Measurements from ENCODE around the gene EHD1. TPM values are rescaled to one million over a fixed set of nuclear protein-coding genes. Genes with fewer than 3 reads are reported as not detected.
A peak's percentile ranks its signal among the peaks of the same experiment; 100 is the strongest.

Gene EHD1
- total and polyA plus RNA-seq, 9 of the 15 experiments (the other 6 are each of a cell fraction or from before 2014, with no cell fraction given), result 0.46 to 65.0 (median 16.4) TPM

- no peak overlapping the region for H2AFZ ChIP-seq (ENCODE audit: low read depth, low read length)
- H3K4me3 ChIP-seq, result no peak overlapping the region
- no peaks in the 10 kb centered on the region for H3K9me3 ChIP-seq (replicated peaks; ENCODE audit: control insufficient read depth, insufficient read depth, low read depth, low read length)
- 30% methylated on average over 7 of the region's 7 CpGs for WGBS (ENCODE audit: insufficient coverage, low coverage, missing lambda C conversion rate)
- no peak overlapping the region for H3K27ac ChIP-seq (ENCODE audit: extremely low read depth, low read depth, low read length)
- POLR2A ChIA-PET, result interaction anchor here (1.8 kb wide), 1 partner anchor 14 kb away, joined by 4 read pairs; no protein-coding TSS in a partner anchor
- in situ Hi-C loops (cut with MboI), result no loop called here
- CTCF ChIA-PET (ENCODE audit: low intra/inter-chr PET ratio), result no interaction called here
- no peaks in the 10 kb centered on the region for H3K27me3 ChIP-seq (ENCODE audit: control insufficient read depth in 2 of 2, insufficient read depth in 2 of 2, low read length in 2 of 2)
- peaks cover 0 to 15% of the 10 kb centered on the region in 2 experiments; a peak in 2 of 5 replicates for H3K4me1 ChIP-seq (replicated peaks in 1 of 2; ENCODE audit: control insufficient read depth in 2 of 2, insufficient read depth in 2 of 2, low read length in 2 of 2)
- no peaks in the 10 kb centered on the region for H3K36me3 ChIP-seq (ENCODE audit: control insufficient read depth, insufficient read depth, low read length)
- no peaks in the 10 kb centered on the region for H4K20me1 ChIP-seq (replicated peaks; ENCODE audit: control insufficient read depth, insufficient read depth, low read length)
- DNase-seq (ENCODE audit: extremely low read depth in 1 of 4, low spot score in 3 of 4), result peak in 1 of 4 experiments; percentile 24
- TF ChIP-seq FOSL1 (tag; conservative IDR thresholded peaks at IDR 0.05) (peak; percentile 50), CBFA2T3 (IDR thresholded peaks at IDR 0.05) (peak; percentile 47; the same call in 1 of the 2 replicates), ESRRB (CRISPR knock-in tag; IDR thresholded peaks at IDR 0.05; ENCODE audit: borderline replicate concordance) (no peak), E2F5 (CRISPR knock-in tag; IDR thresholded peaks at IDR 0.05) (no peak), RCOR1 (IDR thresholded peaks at IDR 0.05; ENCODE audit: borderline replicate concordance in 1 of 2, low read depth in 2 of 2, low read length in 2 of 2) (peak in 1 of 2 experiments; percentile 78; a peak in 2 of 4 replicates), ATF3 (IDR thresholded peaks at IDR 0.05) (peak; percentile 71), ATF3 (CRISPR knock-in tag; conservative IDR thresholded peaks at IDR 0.05) (no peak), JUND (IDR thresholded peaks at IDR 0.05; ENCODE audit: borderline replicate concordance, low read depth, low read length) (peak; percentile 75; the same call in 1 of the 2 replicates), JUND (tag; IDR thresholded peaks at IDR 0.05; ENCODE audit: borderline replicate concordance, low read depth, low read length) (peak; percentile 49; the same call in 1 of the 3 replicates), PTBP1 (IDR thresholded peaks at IDR 0.05; ENCODE audit: low read depth, low read length) (no peak), DPF2 (IDR thresholded peaks at IDR 0.05) (peak; percentile 52), MEIS2 (IDR thresholded peaks at IDR 0.05; ENCODE audit: partially characterized antibody) (peak; percentile 80), POLR2B (IDR thresholded peaks at IDR 0.05; ENCODE audit: low read depth, partially characterized antibody) (no peak), IFI16 (CRISPR knock-in tag; IDR thresholded peaks at IDR 0.05) (no peak), KDM1A (IDR thresholded peaks at IDR 0.05) (peak; percentile 86 to 87), NFIX (CRISPR knock-in tag; IDR thresholded peaks at IDR 0.05; ENCODE audit: low read depth) (no peak)
- TF ChIP-seq, protein P1, sequence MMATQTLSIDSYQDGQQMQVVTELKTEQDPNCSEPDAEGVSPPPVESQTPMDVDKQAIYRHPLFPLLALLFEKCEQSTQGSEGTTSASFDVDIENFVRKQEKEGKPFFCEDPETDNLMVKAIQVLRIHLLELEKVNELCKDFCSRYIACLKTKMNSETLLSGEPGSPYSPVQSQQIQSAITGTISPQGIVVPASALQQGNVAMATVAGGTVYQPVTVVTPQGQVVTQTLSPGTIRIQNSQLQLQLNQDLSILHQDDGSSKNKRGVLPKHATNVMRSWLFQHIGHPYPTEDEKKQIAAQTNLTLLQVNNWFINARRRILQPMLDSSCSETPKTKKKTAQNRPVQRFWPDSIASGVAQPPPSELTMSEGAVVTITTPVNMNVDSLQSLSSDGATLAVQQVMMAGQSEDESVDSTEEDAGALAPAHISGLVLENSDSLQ (IDR thresholded peaks at IDR 0.05), result 0 out of 2 replicates have a peak, but pooled peaks have one; percentile 19
- intact Hi-C loops (cut with micrococcal nuclease), result no loop called here
- no TSS peak for BruUV-seq (replicated peaks)
- peaks cover 6% of the 10 kb centered on the region for H3K79me2 ChIP-seq (ENCODE audit: control insufficient read depth, insufficient read depth, low read length)
- H3K9me1 ChIP-seq (ENCODE audit: control insufficient read depth, insufficient read depth, low read length), result no peaks in the 10 kb centered on the region
- no peak overlapping the region for H3K4me2 ChIP-seq (ENCODE audit: insufficient read depth, low read length)
- H3K9ac ChIP-seq (ENCODE audit: insufficient read depth in 1 of 2, low read depth in 2 of 2, low read length in 2 of 2), result no peak overlapping the region
- ATAC-seq, result no peak
- no peak for FAIRE-seq
Measured at GRCh38 chr11:64814712-64815187, 63.7 kb downstream of the EHD1 start.

All from K562 (cell line).